ENCODE measurements around the gene ZNF354C. TPM values are rescaled to one million over a fixed set of nuclear protein-coding genes. Genes with fewer than 3 reads are reported as not detected.

ZNF354C gene
- total and polyA plus RNA-seq, 2 of the 4 experiments (the other 2 are of a cell fraction) = 1.9 to 5.6 TPM

- Histone ChIP-seq H3K36me3 (ENCODE audit: control insufficient read depth, insufficient read depth, low read length) (peaks cover 2% of the 10 kb centered on the region; the same call in 1 of the 2 replicates), H2BK120ac (ENCODE audit: low read depth, low read length) (no peak overlapping the region), H2BK20ac (ENCODE audit: low read depth, low read length) (no peak overlapping the region), H3K9me1 (ENCODE audit: insufficient read depth, low read length) (no peaks in the 10 kb centered on the region), H2AK9ac (replicated peaks; ENCODE audit: low read depth, low read length, poor library complexity) (no peak overlapping the region), H3K23ac (ENCODE audit: low read depth, low read length) (no peak overlapping the region), H2AFZ (replicated peaks; ENCODE audit: low read length, poor library complexity) (no peak overlapping the region), H3K9me3 (ENCODE audit: control insufficient read depth, insufficient read depth, low read length) (peaks cover 39% of the 10 kb centered on the region), H3K4me1 (ENCODE audit: control insufficient read depth, insufficient read depth, low read length) (no peaks in the 10 kb centered on the region), H3K79me1 (ENCODE audit: low read depth in 1 of 2, low read length in 2 of 2) (no peaks in the 10 kb centered on the region), H4K91ac (ENCODE audit: insufficient read depth, low read depth, low read length) (no peak overlapping the region), H3K4me3 (ENCODE audit: insufficient read depth, low read depth, low read length) (no peak overlapping the region), H3K4me2 (ENCODE audit: low read depth, low read length) (no peak overlapping the region), H2BK15ac (ENCODE audit: low read depth, low read length) (no peak overlapping the region), H3K27ac (ENCODE audit: insufficient read depth, low read length) (no peak overlapping the region), H3K27me3 (ENCODE audit: control insufficient read depth, insufficient read depth, low read length) (no peaks in the 10 kb centered on the region), H3K18ac (ENCODE audit: low read depth, low read length) (no peak overlapping the region), H4K20me1 (ENCODE audit: insufficient read depth, low read length) (no peaks in the 10 kb centered on the region), H3K9ac (ENCODE audit: low read depth, low read length) (no peak overlapping the region), H4K8ac (ENCODE audit: low read depth in 2 of 2, low read length in 2 of 2) (no peak overlapping the region), H4K5ac (ENCODE audit: low read depth, low read length) (no peak overlapping the region), H3K56ac (ENCODE audit: extremely low read depth, insufficient read depth, low read length) (no peak overlapping the region), H2BK5ac (ENCODE audit: low read depth, low read length, poor library complexity, severe bottlenecking) (no peak overlapping the region), H3K14ac (replicated peaks; ENCODE audit: low read depth, low read length) (no peak overlapping the region), H2AK5ac (ENCODE audit: low read depth, low read length) (no peak overlapping the region), H3K4ac (ENCODE audit: low read depth, low read length) (no peak overlapping the region)
- in situ Hi-C loops (cut with MboI; ENCODE audit: low sequenced_read_pairs) (no loop called here), dilution Hi-C loops (cut with HindIII; ENCODE audit: low sequenced_read_pairs, unreplicated experiment) (no loop called here), intact Hi-C loops (cut with micrococcal nuclease) (no loop called here)
- ATAC-seq (ENCODE audit: low read depth) (no peak), DNase-seq (no peak)
- ChIA-PET CTCF (no interaction called here), POLR2A (ENCODE audit: unreplicated experiment) (no interaction called here)
- BruUV-seq (replicated peaks) = no TSS peak
- WGBS, 2 experiments (ENCODE audit: extremely low coverage in 2 of 2, insufficient read length in 1 of 2) = no CpG with 5 or more reads among the region's 2 CpGs
- TF ChIP-seq, protein P1, sequence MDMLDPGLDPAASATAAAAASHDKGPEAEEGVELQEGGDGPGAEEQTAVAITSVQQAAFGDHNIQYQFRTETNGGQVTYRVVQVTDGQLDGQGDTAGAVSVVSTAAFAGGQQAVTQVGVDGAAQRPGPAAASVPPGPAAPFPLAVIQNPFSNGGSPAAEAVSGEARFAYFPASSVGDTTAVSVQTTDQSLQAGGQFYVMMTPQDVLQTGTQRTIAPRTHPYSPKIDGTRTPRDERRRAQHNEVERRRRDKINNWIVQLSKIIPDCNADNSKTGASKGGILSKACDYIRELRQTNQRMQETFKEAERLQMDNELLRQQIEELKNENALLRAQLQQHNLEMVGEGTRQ (IDR thresholded peaks at IDR 0.05; ENCODE audit: low read depth, low read length) = no peak
- TF ChIP-seq CTCF (conservative IDR thresholded peaks at IDR 0.05; ENCODE audit: low read depth, low read length) (no peak), MAFK (IDR thresholded peaks at IDR 0.05; ENCODE audit: low read depth, low read length) (no peak), SMC3 (IDR thresholded peaks at IDR 0.05; ENCODE audit: low read depth, low read length) (no peak), RFX5 (IDR thresholded peaks at IDR 0.05; ENCODE audit: low read depth, low read length) (no peak), CEBPB (IDR thresholded peaks at IDR 0.05; ENCODE audit: low read depth, low read length) (no peak), RAD21 (IDR thresholded peaks at IDR 0.05; ENCODE audit: low read length) (no peak), RCOR1 (IDR thresholded peaks at IDR 0.05; ENCODE audit: insufficient replicate concordance, low read length) (no peak), MAZ (IDR thresholded peaks at IDR 0.05; ENCODE audit: borderline replicate concordance, low read depth, low read length) (no peak)
- TF ChIP-seq, protein P2, sequence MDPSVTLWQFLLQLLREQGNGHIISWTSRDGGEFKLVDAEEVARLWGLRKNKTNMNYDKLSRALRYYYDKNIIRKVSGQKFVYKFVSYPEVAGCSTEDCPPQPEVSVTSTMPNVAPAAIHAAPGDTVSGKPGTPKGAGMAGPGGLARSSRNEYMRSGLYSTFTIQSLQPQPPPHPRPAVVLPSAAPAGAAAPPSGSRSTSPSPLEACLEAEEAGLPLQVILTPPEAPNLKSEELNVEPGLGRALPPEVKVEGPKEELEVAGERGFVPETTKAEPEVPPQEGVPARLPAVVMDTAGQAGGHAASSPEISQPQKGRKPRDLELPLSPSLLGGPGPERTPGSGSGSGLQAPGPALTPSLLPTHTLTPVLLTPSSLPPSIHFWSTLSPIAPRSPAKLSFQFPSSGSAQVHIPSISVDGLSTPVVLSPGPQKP (IDR thresholded peaks at IDR 0.05; ENCODE audit: borderline replicate concordance, low read depth, low read length) = no peak
These were observed 29.3 kb downstream of the ZNF354C start for GRCh38 chr5:179089502-179089901.
